Keratinocyte (primary cell): ENCODE data around the gene VAT1L. TPM values are rescaled to one million over a fixed set of nuclear protein-coding genes. Genes with fewer than 3 reads are reported as not detected.

Source experiments
- DNase-seq: peaks from one replicate; pipeline ENCODE4 v3.0.0-alpha.2; 2011; ENCODE audit warnings: low read depth, missing footprints, low spot score
- FAIRE-seq: peaks from 2 replicates; lab custom pipeline; 2011; peaks lifted over from hg19 to GRCh38; lab: Jason Lieb, UNC
- H2AFZ ChIP-seq: 2 replicates; pipeline ENCODE4 v1.6.0; 2012; ENCODE audit warnings: low read length, control low read depth, inconsistent platforms; ENCODE audit not compliant: control insufficient read depth
- H3K27ac ChIP-seq: 2 replicates; pipeline ENCODE4 v1.5.1; 2011; ENCODE audit warnings: low read length; ENCODE audit not compliant: control insufficient read depth, insufficient read depth
- H3K27me3 ChIP-seq: 3 replicates; pipeline ENCODE4 v1.6.0; 2011; ENCODE audit warnings: low read length; ENCODE audit not compliant: control insufficient read depth, insufficient read depth; ENCODE audit errors: extremely low read depth
- H3K36me3 ChIP-seq, 2 experiments: 2 replicates in 1 of 2; 3 replicates in 1 of 2; pipeline ENCODE4 v1.5.1; 2011; ENCODE audit warnings: low read length in 2 of 2, mild to moderate bottlenecking in 1 of 2; ENCODE audit not compliant: control insufficient read depth in 2 of 2, insufficient read depth in 2 of 2; ENCODE audit errors: extremely low read depth in 1 of 2
- H3K4me1 ChIP-seq: 3 replicates; pipeline ENCODE4 v1.5.1; 2011; ENCODE audit warnings: low read length; ENCODE audit not compliant: control insufficient read depth, insufficient read depth; ENCODE audit errors: extremely low read depth
- H3K4me2 ChIP-seq: 3 replicates; pipeline ENCODE4 v1.6.0; 2011; ENCODE audit warnings: low read depth, low read length; ENCODE audit not compliant: control insufficient read depth, insufficient read depth; ENCODE audit errors: extremely low read depth
- H3K4me3 ChIP-seq, 3 experiments: fragments of 200-600 bp in 1 of 3; sonication (generic) in 1 of 3; 2 replicates in 2 of 3; 3 replicates in 1 of 3; pipeline ENCODE4 v1.5.1; 2011 to 2016; ENCODE audit warnings: low read length in 3 of 3, mild to moderate bottlenecking in 3 of 3, control low read depth in 2 of 3, inconsistent platforms in 1 of 3, low read depth in 1 of 3, mixed read lengths in 1 of 3, mixed run types in 1 of 3, moderate library complexity in 1 of 3; ENCODE audit not compliant: control insufficient read depth in 2 of 3, insufficient read depth in 2 of 3; ENCODE audit errors: extremely low read depth in 1 of 3
- H3K79me2 ChIP-seq: 2 replicates; pipeline ENCODE4 v1.6.0; 2012; ENCODE audit warnings: low read length; ENCODE audit not compliant: control insufficient read depth, insufficient read depth
- H3K9ac ChIP-seq: 3 replicates; pipeline ENCODE4 v1.6.0; 2011; ENCODE audit warnings: low read length; ENCODE audit not compliant: control insufficient read depth, insufficient read depth; ENCODE audit errors: extremely low read depth
- H3K9me1 ChIP-seq: 3 replicates; pipeline ENCODE4 v1.6.0; 2011; ENCODE audit warnings: low read length; ENCODE audit not compliant: control insufficient read depth, insufficient read depth; ENCODE audit errors: extremely low read depth
- H3K9me3 ChIP-seq: 2 replicates; pipeline ENCODE4 v1.5.1; 2012; ENCODE audit warnings: low read depth, low read length; ENCODE audit not compliant: control insufficient read depth
- H4K20me1 ChIP-seq: 3 replicates; pipeline ENCODE4 v1.6.0; 2011; ENCODE audit warnings: low read length; ENCODE audit not compliant: control insufficient read depth, insufficient read depth; ENCODE audit errors: extremely low read depth
- EZH2 ChIP-seq: IDR thresholded peaks from one replicate; pipeline ENCODE4 v1.6.1; 2012; ENCODE audit warnings: inconsistent platforms, mild to moderate bottlenecking, low read length, moderate library complexity
- dilution Hi-C: fragments of 300-500 bp; cut with MboI; formaldehyde crosslinking; loops from one replicate; pipeline ENCODE4 v1.7.0; 2020; ENCODE audit warnings: low sequenced_read_pairs; ENCODE audit not compliant: extremely low pct_ligation_motif_present
- polyA plus RNA-seq, 5 experiments: library from polyadenylated mRNA; depleted of rRNA in 3 of 5; stranded (reverse) in 3 of 5; stranded (forward) in 1 of 5; unstranded in 1 of 5; fragments of >200 nt; gene quantifications; 1 replicate in 1 of 5; 2 replicates in 3 of 5; 3 replicates in 1 of 5; pipeline versions ENCODE4 v1.2.1 to v1.2.3, GENCODE V29; 2011 to 2012; ENCODE audit warnings: missing spikeins in 2 of 5, low read depth in 1 of 5, low replicate concordance in 1 of 5
- TF ChIP-seq, protein P1 (sequence below), 3 experiments: IDR thresholded peaks in 1 of 3; conservative IDR thresholded peaks in 1 of 3; optimal IDR thresholded peaks in 1 of 3; 2 replicates in 2 of 3; 3 replicates in 1 of 3; pipeline versions ENCODE3 to v1.5.1; 2011; ENCODE audit warnings: low read length in 3 of 3, mild to moderate bottlenecking in 3 of 3, moderate library complexity in 2 of 3, control low read depth in 1 of 3, inconsistent platforms in 1 of 3; ENCODE audit not compliant: insufficient read depth in 2 of 3; ENCODE audit errors: extremely low read depth in 1 of 3

Gene VAT1L
- polyA plus RNA-seq, 1 donor (not counting 4 experiments of a cell fraction or from before 2014, with no cell fraction given): not detected

DNA sequence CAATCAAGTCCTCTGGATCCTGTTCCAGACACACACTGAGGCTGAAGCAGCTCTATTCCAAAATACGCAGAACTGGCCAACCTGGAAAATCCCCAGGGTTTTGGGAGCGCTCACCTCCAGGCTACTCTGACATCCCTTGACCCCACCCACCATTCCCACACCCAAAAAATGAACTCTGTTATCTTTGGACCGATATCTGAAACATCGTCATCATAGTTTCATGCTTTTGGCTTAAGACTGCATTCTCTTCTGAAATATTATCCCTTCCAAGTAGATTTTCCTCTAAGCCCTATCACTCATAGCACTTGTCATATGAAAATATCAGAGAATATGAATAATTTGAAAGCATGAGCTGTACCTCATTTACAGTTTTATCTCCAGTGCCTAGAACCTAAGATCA lies 34.7 kb downstream of the VAT1L start:
- no peak overlapping the region for H3K9ac ChIP-seq
- no peaks in the 10 kb centered on the region for H3K9me3 ChIP-seq
- no peaks in the 10 kb centered on the region for H3K79me2 ChIP-seq
- dilution Hi-C loops: no loop called here
- no peak overlapping the region for H3K4me2 ChIP-seq
- H3K4me1 ChIP-seq: no peaks in the 10 kb centered on the region
- TF ChIP-seq, protein P1, sequence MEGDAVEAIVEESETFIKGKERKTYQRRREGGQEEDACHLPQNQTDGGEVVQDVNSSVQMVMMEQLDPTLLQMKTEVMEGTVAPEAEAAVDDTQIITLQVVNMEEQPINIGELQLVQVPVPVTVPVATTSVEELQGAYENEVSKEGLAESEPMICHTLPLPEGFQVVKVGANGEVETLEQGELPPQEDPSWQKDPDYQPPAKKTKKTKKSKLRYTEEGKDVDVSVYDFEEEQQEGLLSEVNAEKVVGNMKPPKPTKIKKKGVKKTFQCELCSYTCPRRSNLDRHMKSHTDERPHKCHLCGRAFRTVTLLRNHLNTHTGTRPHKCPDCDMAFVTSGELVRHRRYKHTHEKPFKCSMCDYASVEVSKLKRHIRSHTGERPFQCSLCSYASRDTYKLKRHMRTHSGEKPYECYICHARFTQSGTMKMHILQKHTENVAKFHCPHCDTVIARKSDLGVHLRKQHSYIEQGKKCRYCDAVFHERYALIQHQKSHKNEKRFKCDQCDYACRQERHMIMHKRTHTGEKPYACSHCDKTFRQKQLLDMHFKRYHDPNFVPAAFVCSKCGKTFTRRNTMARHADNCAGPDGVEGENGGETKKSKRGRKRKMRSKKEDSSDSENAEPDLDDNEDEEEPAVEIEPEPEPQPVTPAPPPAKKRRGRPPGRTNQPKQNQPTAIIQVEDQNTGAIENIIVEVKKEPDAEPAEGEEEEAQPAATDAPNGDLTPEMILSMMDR (optimal IDR thresholded peaks at IDR 0.05 in 1 of 3, IDR thresholded peaks at IDR 0.05 in 1 of 3, conservative IDR thresholded peaks at IDR 0.05 in 1 of 3; ENCODE audit: extremely low read depth in 1 of 3, insufficient read depth in 2 of 3, low read length in 3 of 3): no peak
- no peak overlapping the region for H3K4me3 ChIP-seq
- no peaks in the 10 kb centered on the region for H3K27me3 ChIP-seq
- FAIRE-seq (no peak), DNase-seq (no peak)
- no peaks in the 10 kb centered on the region for H3K9me1 ChIP-seq
- no peaks in the 10 kb centered on the region for H4K20me1 ChIP-seq
- no peaks in the 10 kb centered on the region for H3K36me3 ChIP-seq
- H2AFZ ChIP-seq: no peak overlapping the region
- H3K27ac ChIP-seq: no peak overlapping the region

DNA sequence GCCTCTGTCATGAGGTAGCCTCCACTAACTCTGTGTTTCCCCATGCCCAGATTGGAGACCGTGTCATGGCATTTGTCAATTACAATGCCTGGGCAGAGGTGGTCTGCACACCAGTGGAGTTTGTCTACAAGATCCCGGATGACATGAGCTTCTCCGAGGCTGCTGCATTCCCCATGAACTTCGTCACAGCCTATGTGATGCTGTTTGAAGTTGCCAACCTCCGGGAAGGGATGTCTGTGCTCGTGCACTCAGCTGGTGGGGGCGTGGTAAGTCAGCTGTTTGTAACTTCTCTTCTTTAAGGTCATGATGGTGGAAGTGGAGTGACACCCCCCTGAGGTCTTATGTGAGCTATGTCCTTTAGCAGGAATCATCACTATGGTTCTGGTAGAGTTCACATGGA lies 36.8 kb downstream of the VAT1L start:
- Histone ChIP-seq H3K4me2 (no peak overlapping the region), H3K79me2 (no peaks in the 10 kb centered on the region), H4K20me1 (no peaks in the 10 kb centered on the region), H2AFZ (no peak overlapping the region), H3K9me1 (no peaks in the 10 kb centered on the region), H3K4me1 (no peaks in the 10 kb centered on the region), H3K27me3 (no peaks in the 10 kb centered on the region), H3K9ac (no peak overlapping the region), H3K27ac (no peak overlapping the region), H3K9me3 (no peaks in the 10 kb centered on the region), H3K36me3 (no peaks in the 10 kb centered on the region), H3K4me3 (no peak overlapping the region)
- FAIRE-seq: no peak
- TF ChIP-seq, protein P1 (optimal IDR thresholded peaks at IDR 0.05 in 1 of 3, IDR thresholded peaks at IDR 0.05 in 1 of 3, conservative IDR thresholded peaks at IDR 0.05 in 1 of 3; ENCODE audit: extremely low read depth in 1 of 3, insufficient read depth in 2 of 3, low read length in 3 of 3): no peak
- no peak for TF ChIP-seq EZH2
- dilution Hi-C loops: no loop called here
- DNase-seq: no peak
